GM23338 (cell line): ENCODE results near the gene MYLK. TPM values are rescaled to one million over a fixed set of nuclear protein-coding genes. Genes with fewer than 3 reads are reported as not detected.

Source experiments
- ATAC-seq: fragments of 200-7000 bp; cut with Tn5 transposase; 3 replicates; pipeline ENCODE4 v1.9.1; 2020
- DNase-seq: peaks from one replicate; pipeline ENCODE4 v3.0.0-alpha.2; 2015; ENCODE audit warnings: low spot score
- H2AFZ ChIP-seq: fragments of 200-600 bp; sonication (generic); 2 replicates; pipeline ENCODE4 v1.8.0; 2016; ENCODE audit warnings: antibody characterized with exemption, mild to moderate bottlenecking, moderate library complexity
- H3F3A ChIP-seq: fragments of 200-600 bp; sonication (generic); replicated peaks from 2 replicates; pipeline ENCODE4 v1.8.0; 2017; ENCODE audit warnings: antibody characterized with exemption, mixed run types, low read depth
- H3K27ac ChIP-seq: fragments of 200-600 bp; sonication (generic); 2 replicates; pipeline ENCODE4 v1.6.1; 2016; ENCODE audit warnings: low read depth
- H3K27me3 ChIP-seq: fragments of 200-600 bp; sonication (generic); 2 replicates; pipeline ENCODE4 v1.8.0; 2016; ENCODE audit warnings: mild to moderate bottlenecking, mixed run types, moderate library complexity; ENCODE audit not compliant: insufficient read depth
- H3K36me3 ChIP-seq: fragments of 200-600 bp; sonication (generic); 2 replicates; pipeline ENCODE4 v1.8.0; 2016; ENCODE audit warnings: mild to moderate bottlenecking; ENCODE audit not compliant: insufficient read depth
- H3K4me1 ChIP-seq: fragments of 200-600 bp; sonication (generic); 2 replicates; pipeline ENCODE4 v1.8.0; 2016; ENCODE audit warnings: mild to moderate bottlenecking, moderate library complexity; ENCODE audit not compliant: insufficient read depth
- H3K4me2 ChIP-seq: fragments of 200-600 bp; sonication (generic); 2 replicates; pipeline ENCODE4 v1.7.1; 2017; ENCODE audit warnings: mixed run types
- H3K4me3 ChIP-seq: fragments of 200-600 bp; sonication (generic); 2 replicates; pipeline ENCODE4 v1.6.1; 2016; ENCODE audit warnings: mixed run types
- H3K79me2 ChIP-seq: fragments of 200-600 bp; sonication (generic); replicated peaks from 2 replicates; pipeline ENCODE4 v1.8.0; 2017; ENCODE audit warnings: mild to moderate bottlenecking; ENCODE audit not compliant: insufficient read depth
- H3K9me2 ChIP-seq: fragments of 200-600 bp; sonication (generic); 2 replicates; pipeline ENCODE4 v1.8.0; 2017; ENCODE audit not compliant: insufficient read depth
- H4K20me1 ChIP-seq: fragments of 200-600 bp; sonication (generic); replicated peaks from 2 replicates; pipeline ENCODE4 v1.8.0; 2017; ENCODE audit warnings: mild to moderate bottlenecking; ENCODE audit not compliant: insufficient read depth
- H3K27ac Mint-ChIP-seq: 2 replicates; pipeline ENCODE4 v1.8.0; 2020; ENCODE audit warnings: inconsistent platforms, mild to moderate bottlenecking, moderate library complexity, mixed read lengths
- H3K27me3 Mint-ChIP-seq: 3 replicates; pipeline ENCODE4 v1.8.0; 2022; ENCODE audit warnings: low read depth, mild to moderate bottlenecking, moderate library complexity, mixed read lengths, inconsistent platforms; ENCODE audit not compliant: insufficient read depth, poor library complexity
- H3K36me3 Mint-ChIP-seq: 3 replicates; pipeline ENCODE4 v1.8.0; 2021; ENCODE audit warnings: low read depth, mild to moderate bottlenecking, inconsistent platforms, moderate library complexity, mixed read lengths
- H3K4me1 Mint-ChIP-seq: 3 replicates; pipeline ENCODE4 v1.8.0; 2020; ENCODE audit warnings: mild to moderate bottlenecking, inconsistent platforms, mixed read lengths
- H3K4me3 Mint-ChIP-seq: 3 replicates; pipeline ENCODE4 v1.8.0; 2021; ENCODE audit warnings: moderate library complexity, mild to moderate bottlenecking, inconsistent platforms, mixed read lengths
- H3K9me3 Mint-ChIP-seq: 3 replicates; pipeline ENCODE4 v1.8.0; 2020; ENCODE audit warnings: moderate library complexity, mild to moderate bottlenecking, inconsistent platforms, mixed read lengths
- CTCF ChIP-seq, 2 experiments: fragments of 200-600 bp in 1 of 2; sonication (generic) in 1 of 2; conservative IDR thresholded peaks; 2 replicates each; pipeline versions ENCODE4 v1.5.1 to v1.6.1; 2016 to 2017; ENCODE audit warnings: antibody characterized with exemption in 2 of 2, low read depth in 2 of 2, mild to moderate bottlenecking in 2 of 2, moderate library complexity in 1 of 2
- EZH2 ChIP-seq: fragments of 200-600 bp; sonication (generic); IDR thresholded peaks from one replicate; pipeline ENCODE4 v1.8.0; 2017; ENCODE audit warnings: antibody characterized with exemption, mild to moderate bottlenecking, low read depth; ENCODE audit not compliant: unreplicated experiment
- JUNB ChIP-seq: IDR thresholded peaks from one replicate; pipeline ENCODE4 v1.6.1; 2016; ENCODE audit warnings: antibody characterized with exemption; ENCODE audit not compliant: unreplicated experiment
- NANOG ChIP-seq: IDR thresholded peaks from 2 replicates; pipeline ENCODE4 v1.6.1; 2016; ENCODE audit warnings: antibody characterized with exemption, borderline replicate concordance
- REST ChIP-seq: IDR thresholded peaks from one replicate; pipeline ENCODE4 v1.6.1; 2018; ENCODE audit warnings: antibody characterized with exemption; ENCODE audit not compliant: unreplicated experiment
- polyA plus RNA-seq: library from polyadenylated mRNA; unstranded; fragments of >200 nt; fragmentation: Nextera tagmentation; extraction: Ambion mirVana; gene quantifications from 2 replicates; pipeline ENCODE4 v1.2.1, GENCODE V29; 2016
- small RNA-seq: library from RNA; depleted of rRNA; stranded (forward); fragments of <200 nt; gene quantifications from one replicate; pipeline ENCODE3, GENCODE V24; 2014; ENCODE audit warnings: low replicate concordance
- total RNA-seq: library from RNA; depleted of rRNA; stranded (reverse); fragments of >200 nt; shearing (Covaris generic); gene quantifications from 2 replicates; pipeline ENCODE4 v1.2.3, GENCODE V29; 2014; rRNA removed

The MYLK gene
- total and polyA plus RNA-seq, 2 experiments from 2014 or later: 11.5 to 17.9 TPM

GRCh38 chr3:123562547-123562946 is 321.6 kb downstream of the MYLK start (continued):
- TF ChIP-seq REST (no peak), EZH2 (no peak), NANOG (no peak)

GRCh38 chr3:123561188-123561587 is 322.9 kb downstream of the MYLK start:
- no peaks in the 10 kb centered on the region for H3K36me3 ChIP-seq

More at GRCh38 chr3:123561188-123561587, 322.9 kb downstream of the MYLK start:
- H3K9me2 ChIP-seq: no peaks in the 10 kb centered on the region
- no peaks in the 10 kb centered on the region for H3K79me2 ChIP-seq
- H3K36me3 Mint-ChIP-seq: peaks cover 19% of the 10 kb centered on the region
- no peak overlapping the region for H2AFZ ChIP-seq
- DNase-seq: no peak
- peaks cover 5% of the 10 kb centered on the region for H3K4me1 Mint-ChIP-seq
- H3K27me3 Mint-ChIP-seq: no peaks in the 10 kb centered on the region
- TF ChIP-seq CTCF (conservative IDR thresholded peaks at IDR 0.05; ENCODE audit: low read depth in 2 of 2) (no peak), JUNB (no peak)
- H3K27ac Mint-ChIP-seq: no peak overlapping the region
- no peaks in the 10 kb centered on the region for H3K4me1 ChIP-seq
- no peak overlapping the region for H3K4me2 ChIP-seq
- no peak overlapping the region for H3K4me3 Mint-ChIP-seq
- no peaks in the 10 kb centered on the region for H3K27me3 ChIP-seq
- H3K9me3 Mint-ChIP-seq: peaks cover 13% of the 10 kb centered on the region
- no peaks in the 10 kb centered on the region for H3F3A ChIP-seq
- no peak for ATAC-seq
- no peak overlapping the region for H3K27ac ChIP-seq
- peaks cover 3% of the 10 kb centered on the region for H4K20me1 ChIP-seq
- no peak overlapping the region for H3K4me3 ChIP-seq

Small RNA genes lying within 50 kb of the gene (small RNA-seq; reads per million reads assigned to genes)
- gene RF00392: not detected

Other genes starting within 250 kb of the MYLK start
- gene CCDC14, start 76.9 kb upstream of the MYLK start, total RNA-seq: 89.2 and 113 TPM in 2 replicates
- 38.5 and 52.5 TPM in 2 replicates for gene CCDC14, start 76.9 kb upstream of the MYLK start, polyA plus RNA-seq
- gene ROPN1, start 107.8 kb upstream of the MYLK start, total RNA-seq: 0.27 TPM in 1 of 2 replicates, not detected in the other
- 0.11 TPM in 1 of 2 replicates, not detected in the other for gene ROPN1, start 107.8 kb upstream of the MYLK start, polyA plus RNA-seq
- gene KALRN, start 149.0 kb upstream of the MYLK start, total RNA-seq: 12.0 and 13.6 TPM in 2 replicates
- 2.4 and 4.2 TPM in 2 replicates for gene KALRN, start 149.0 kb upstream of the MYLK start, polyA plus RNA-seq